NCI-H1436 (cell line): Measurements from ENCODE around the gene SEC61G.

Source experiments
- DNase-seq: peaks from one replicate; lab custom pipeline; 2025; lab: John Stamatoyannopoulos, UW

The SEC61G gene

DNA sequence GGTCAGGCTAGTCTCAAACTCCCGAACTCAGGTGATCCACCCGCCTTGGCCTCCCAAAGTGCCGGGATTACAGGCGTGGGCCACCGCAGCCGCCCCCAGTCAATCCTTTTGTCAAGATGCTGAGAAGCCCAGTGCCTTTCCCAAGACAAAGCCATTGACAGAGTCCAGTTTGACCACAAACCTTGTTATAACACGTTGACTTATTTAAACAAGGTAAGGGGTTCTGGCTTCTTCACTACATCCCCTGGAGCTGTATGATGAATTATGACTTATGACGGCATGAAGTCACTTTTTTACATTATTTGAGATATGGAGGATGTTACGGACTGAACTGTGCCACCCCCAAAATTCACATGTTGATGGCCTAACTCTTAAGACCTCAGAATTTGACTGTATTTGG, 5.8 kb upstream of the SEC61G start:
- no peak for DNase-seq

- DNase-seq: no peak
These were observed 1.3 kb downstream of the SEC61G start for GRCh38 chr7:54757711-54758110.

DNA sequence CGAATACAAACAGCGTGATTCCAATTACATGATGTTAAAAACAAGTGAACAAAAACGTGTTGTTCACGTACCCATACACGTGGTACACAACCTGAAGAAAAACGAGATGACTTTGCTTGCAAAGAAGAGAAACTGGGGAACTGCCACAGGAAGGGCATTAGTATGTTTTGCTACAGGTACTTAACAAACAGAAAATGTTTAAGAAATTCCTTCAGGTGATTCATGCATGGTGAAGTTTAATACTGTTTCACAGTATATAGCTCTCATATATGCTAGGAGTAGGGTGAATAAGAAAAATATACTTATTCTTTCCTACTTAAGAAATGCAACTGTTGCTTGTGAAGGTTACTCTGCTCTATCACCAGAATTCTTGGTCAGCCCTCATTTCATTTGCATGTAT, 9.8 kb downstream of the SEC61G start:
- DNase-seq: no peak

DNA sequence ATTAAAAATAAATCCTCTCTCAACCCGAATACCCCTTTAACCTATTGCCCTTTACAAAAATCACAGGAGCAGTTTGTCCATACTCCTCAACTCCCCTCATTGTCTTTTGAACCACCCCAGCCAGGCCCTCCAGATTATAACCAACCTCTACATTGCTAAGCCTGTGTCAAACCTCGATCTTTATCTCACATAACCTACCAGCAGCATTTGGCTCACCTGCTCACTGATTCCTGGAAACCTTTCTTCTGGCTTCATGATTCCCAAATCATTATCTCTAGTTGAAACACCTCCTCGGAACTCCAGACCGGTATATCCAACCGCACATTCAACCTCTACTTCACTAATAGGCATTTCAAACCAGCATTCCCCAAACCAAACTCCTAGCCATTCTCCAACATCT, 11.8 kb downstream of the SEC61G start:
- no peak for DNase-seq

DNA sequence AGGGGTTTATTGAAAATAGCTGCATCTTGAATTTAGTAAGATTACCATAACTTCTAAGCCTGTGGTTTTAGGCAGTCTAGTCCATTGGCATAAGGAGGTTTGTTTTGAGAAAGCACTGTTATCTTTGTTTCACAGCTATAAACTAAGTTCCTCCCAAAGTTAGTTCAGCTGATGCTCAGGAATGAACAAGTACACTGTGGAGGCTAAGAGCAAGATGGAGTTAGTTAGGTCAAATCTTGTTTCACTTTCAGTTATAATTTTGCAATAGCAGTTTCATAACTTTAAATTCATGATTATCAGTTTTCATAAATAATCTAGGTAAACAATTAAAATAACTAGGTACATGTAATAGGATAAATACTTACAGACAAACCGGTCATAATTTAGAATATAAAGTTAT, 15.4 kb downstream of the SEC61G start:
- no peak for DNase-seq

GRCh38 chr7:54738737-54739136, 20.3 kb downstream of the SEC61G start:
- no peak for DNase-seq

DNA sequence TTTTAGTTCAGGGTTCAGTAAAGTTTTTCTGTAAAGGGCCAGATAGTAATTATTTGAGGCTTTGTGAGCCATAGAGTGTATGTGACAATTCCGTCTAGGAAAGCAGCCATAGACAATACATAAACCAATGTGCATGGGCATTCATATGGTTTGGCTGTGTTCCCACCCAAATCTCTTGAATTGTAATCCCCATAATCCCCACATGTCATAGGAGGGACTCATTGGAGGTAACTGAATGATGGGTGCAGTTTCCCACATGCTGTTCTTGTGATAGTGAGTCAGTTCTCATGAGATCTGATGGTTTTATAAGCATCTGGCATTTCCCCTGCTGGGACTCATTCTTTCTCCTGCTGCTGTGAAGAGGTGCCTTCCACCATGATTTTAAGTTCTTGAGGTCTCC, 29.9 kb downstream of the SEC61G start:
- no peak for DNase-seq

DNA sequence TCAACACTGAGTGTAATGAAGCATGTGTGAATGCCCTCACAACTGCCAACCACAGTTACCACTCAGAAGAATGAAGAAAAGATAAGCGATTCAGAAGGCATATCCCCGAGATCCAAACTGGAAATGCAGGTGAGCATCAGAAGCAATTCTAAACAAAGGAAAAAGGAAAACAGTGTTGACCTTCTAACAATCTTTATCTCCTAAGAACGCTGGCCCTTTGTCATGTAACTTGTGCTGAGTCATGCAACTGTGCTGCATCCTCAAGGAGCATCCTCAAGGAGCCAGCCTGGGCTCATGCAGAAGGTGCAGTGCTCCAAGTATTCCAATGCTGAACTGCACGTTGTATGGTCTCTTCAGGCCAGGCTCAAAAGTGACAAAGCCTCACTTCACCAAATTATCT, 30.6 kb downstream of the SEC61G start:
- DNase-seq: no peak

- no peak for DNase-seq
These were observed 33.8 kb downstream of the SEC61G start for GRCh38 chr7:54725255-54725654.

DNA sequence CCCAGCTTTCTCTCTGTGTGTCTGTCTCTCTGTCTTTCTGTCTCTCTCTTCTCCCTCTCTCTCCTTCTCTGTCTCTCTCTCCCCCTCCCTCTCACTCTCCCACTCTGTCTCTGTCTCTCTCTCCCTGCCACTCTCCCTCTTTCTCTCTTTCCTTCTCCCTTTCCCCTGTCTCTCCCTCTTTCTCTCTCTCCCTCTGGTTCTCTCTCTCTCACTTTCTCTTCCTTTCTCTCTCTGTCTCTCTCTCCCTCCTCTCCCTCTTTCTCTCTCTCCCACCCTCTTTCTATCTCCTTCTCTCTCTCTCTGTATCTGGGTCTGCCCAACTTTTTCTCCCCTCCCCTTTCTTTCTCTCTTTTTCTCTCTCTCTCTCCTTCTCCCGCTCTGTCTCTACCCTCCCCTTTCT, 36.5 kb downstream of the SEC61G start:
- no peak for DNase-seq

DNA sequence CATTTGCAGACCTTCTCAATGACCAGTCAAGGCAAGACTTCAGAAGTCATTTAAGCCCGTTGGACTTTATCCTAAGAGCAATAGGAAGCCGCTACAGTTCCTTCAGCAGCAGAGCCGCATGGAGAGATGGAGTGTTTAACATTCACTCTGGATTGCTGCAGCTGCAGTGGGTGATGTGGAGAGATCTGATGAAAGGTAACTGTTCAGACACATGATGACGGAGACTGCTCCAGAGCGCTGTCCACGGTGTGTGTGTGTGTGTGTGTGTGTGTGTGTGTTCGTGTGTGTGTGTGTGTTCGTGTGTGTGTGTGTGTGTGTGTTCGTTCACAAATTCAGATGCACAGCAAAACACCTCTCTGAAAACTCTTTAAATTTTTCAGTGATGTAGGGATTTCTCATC, 37.0 kb downstream of the SEC61G start:
- DNase-seq: no peak

DNA sequence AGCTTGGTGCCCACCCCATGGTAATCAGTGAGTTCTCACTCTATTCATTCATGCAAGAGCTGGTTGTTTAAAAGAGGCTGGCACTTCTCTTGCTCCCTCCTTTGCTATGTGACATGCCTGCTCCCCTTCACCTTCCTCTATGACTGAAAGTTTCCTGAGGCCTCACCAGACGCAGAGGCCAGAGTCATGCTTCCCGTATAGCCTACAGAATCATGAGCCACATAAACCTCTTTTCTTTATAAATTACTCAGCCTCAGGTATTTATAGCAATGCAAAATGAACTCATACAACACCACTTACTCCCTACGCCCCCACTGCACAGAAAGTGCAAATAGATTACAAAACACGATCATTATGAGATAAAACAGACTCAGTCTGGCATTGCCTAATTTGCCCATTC, 39.0 kb downstream of the SEC61G start:
- DNase-seq: no peak

- DNase-seq: no peak
These were observed 39.6 kb downstream of the SEC61G start for GRCh38 chr7:54719425-54719824.

GRCh38 chr7:54712820-54713219, 46.2 kb downstream of the SEC61G start:
- no peak for DNase-seq

- DNase-seq: no peak
These were observed 47.0 kb downstream of the SEC61G start for GRCh38 chr7:54711900-54712595.

- no peak for DNase-seq
These were observed 49.7 kb downstream of the SEC61G start for GRCh38 chr7:54709283-54709682.

- no peak for DNase-seq
These were observed 53.6 kb downstream of the SEC61G start for GRCh38 chr7:54705436-54705835.

GRCh38 chr7:54704851-54705250, 54.2 kb downstream of the SEC61G start:
- no peak for DNase-seq
